K562 (cell line): ENCODE data around the gene SMCHD1. TPM values are rescaled to one million over a fixed set of nuclear protein-coding genes. Genes with fewer than 3 reads are reported as not detected.

Source experiments
- ATAC-seq: fragments of 200-7000 bp; cut with Tn5 transposase; 3 replicates; pipeline ENCODE4 v1.9.1; 2020; ENCODE audit warnings: moderate library complexity
- BruUV-seq: library from RNA; stranded (reverse); fragments of 400-500 nt; replicated peaks from 2 replicates; lab custom pipeline; 2021; lab: Mats Ljungman, UMichigan
- CTCF ChIA-PET: fragments of 300-600 bp; formaldehyde crosslinking; extraction: SDS; loops from one replicate; lab custom pipeline; 2021; ENCODE audit warnings: low intra/inter-chr PET ratio; lab: Yijun Ruan, JAX
- POLR2A ChIA-PET: fragments of 300-600, 350-650 bp; sonication (Branson Sonifier 250); formaldehyde crosslinking; extraction: SDS; loops from one replicate; lab custom pipeline; 2021; ENCODE audit warnings: antibody characterized with exemption, inconsistent platforms; lab: Yijun Ruan, JAX
- DNase-seq, 4 experiments: peaks; one replicate each; pipeline versions ENCODE4 v3.0.0 to v3.0.0-alpha.2; 2011 to 2018; ENCODE audit warnings: low spot score in 3 of 4, mixed read lengths in 3 of 4; ENCODE audit errors: extremely low read depth in 1 of 4
- FAIRE-seq: peaks from 2 replicates; lab custom pipeline; 2011; peaks lifted over from hg19 to GRCh38; lab: Jason Lieb, UNC
- H2AFZ ChIP-seq: 2 replicates; pipeline ENCODE4 v1.6.0; 2011; ENCODE audit warnings: low read depth, low read length, control low read depth, inconsistent platforms
- H3K27ac ChIP-seq: fragments of 200-600 bp; 3 replicates; pipeline ENCODE4 v1.8.0; 2011; ENCODE audit warnings: low read depth, mild to moderate bottlenecking, control low read depth, inconsistent platforms, low read length, moderate library complexity, mixed read lengths; ENCODE audit errors: extremely low read depth
- H3K27me3 ChIP-seq, 2 experiments: fragments of 300-600 bp in 1 of 2; 2 replicates in 1 of 2; 3 replicates in 1 of 2; pipeline versions ENCODE4 v1.6.0 to v1.8.0; 2011; ENCODE audit warnings: inconsistent platforms in 2 of 2, low read length in 2 of 2, mild to moderate bottlenecking in 1 of 2, mixed read lengths in 1 of 2, moderate library complexity in 1 of 2; ENCODE audit not compliant: control insufficient read depth in 2 of 2, insufficient read depth in 2 of 2
- H3K36me3 ChIP-seq: fragments of 300-600 bp; 3 replicates; pipeline ENCODE4 v1.8.0; 2011; ENCODE audit warnings: mild to moderate bottlenecking, low read length, inconsistent platforms; ENCODE audit not compliant: control insufficient read depth, insufficient read depth
- H3K4me1 ChIP-seq, 2 experiments: fragments of 200-600 bp in 1 of 2; replicated peaks in 1 of 2; 2 replicates in 1 of 2; 3 replicates in 1 of 2; pipeline versions ENCODE4 v1.5.1 to v1.8.0; 2011; ENCODE audit warnings: inconsistent platforms in 2 of 2, low read length in 2 of 2, mild to moderate bottlenecking in 1 of 2, mixed read lengths in 1 of 2, moderate library complexity in 1 of 2; ENCODE audit not compliant: control insufficient read depth in 2 of 2, insufficient read depth in 2 of 2
- H3K4me2 ChIP-seq: 2 replicates; pipeline ENCODE4 v1.6.1; 2011; ENCODE audit warnings: low read length, control low read depth, inconsistent platforms, mixed read lengths; ENCODE audit not compliant: insufficient read depth
- H3K4me3 ChIP-seq: fragments of 200-600 bp; sonication (generic), shearing (Covaris generic); 2 replicates; pipeline ENCODE4 v1.5.1; 2016; ENCODE audit warnings: control low read depth, inconsistent platforms
- H3K79me2 ChIP-seq: fragments of 200-600 bp; 3 replicates; pipeline ENCODE4 v1.8.0; 2011; ENCODE audit warnings: low read length, inconsistent platforms; ENCODE audit not compliant: control insufficient read depth, insufficient read depth
- H3K9ac ChIP-seq, 2 experiments: 2 replicates each; pipeline versions ENCODE4 v1.6.0 to v1.6.1; 2011; ENCODE audit warnings: low read depth in 2 of 2, low read length in 2 of 2, control low read depth in 1 of 2, inconsistent platforms in 1 of 2, mild to moderate bottlenecking in 1 of 2, mixed read lengths in 1 of 2; ENCODE audit not compliant: insufficient read depth in 1 of 2
- H3K9me1 ChIP-seq: one replicate; pipeline ENCODE4 v1.6.0; 2011; ENCODE audit warnings: inconsistent platforms, mild to moderate bottlenecking, low read length, moderate library complexity; ENCODE audit not compliant: control insufficient read depth, insufficient read depth
- H3K9me3 ChIP-seq: replicated peaks from 2 replicates; pipeline ENCODE4 v1.5.1; 2011; ENCODE audit warnings: low read depth, low read length, inconsistent platforms; ENCODE audit not compliant: control insufficient read depth, insufficient read depth
- H4K20me1 ChIP-seq: replicated peaks from 2 replicates; pipeline ENCODE4 v1.6.1; 2011; ENCODE audit warnings: low read length, inconsistent platforms, mixed read lengths; ENCODE audit not compliant: control insufficient read depth, insufficient read depth
- FOXJ2 ChIP-seq: fragments of 200-800 bp; sonication (Bioruptor generic); IDR thresholded peaks from 2 replicates; pipeline ENCODE4 v1.6.1; 2016; ENCODE audit warnings: missing genetic modification characterization, missing compliant biosample characterization
- RBBP5 ChIP-seq: fragments of 200-600 bp; sonication (generic); IDR thresholded peaks from 2 replicates; pipeline ENCODE4 v1.6.1; 2012; ENCODE audit warnings: borderline replicate concordance, mild to moderate bottlenecking, low read length, control low read depth, inconsistent platforms; ENCODE audit not compliant: insufficient read depth, poor library complexity, severe bottlenecking
- RBFOX2 ChIP-seq: fragments of 200-400 bp; formaldehyde crosslinking; IDR thresholded peaks from 2 replicates; pipeline ENCODE4 v1.6.1; 2017; ENCODE audit warnings: low read depth, mild to moderate bottlenecking, low read length, moderate library complexity
- RHOXF2B ChIP-seq: fragments of 250-450 bp; sonication (Bioruptor Pico); conservative IDR thresholded peaks from 2 replicates; pipeline ENCODE4 v1.5.1; 2021
- U2AF1 ChIP-seq: fragments of 200-400 bp; formaldehyde crosslinking; optimal IDR thresholded peaks from 2 replicates; pipeline ENCODE3; 2017; ENCODE audit warnings: mild to moderate bottlenecking, low read depth, low read length, moderate library complexity
- ZNF583 ChIP-seq: fragments of 250-450 bp; sonication (Bioruptor Pico); IDR thresholded peaks from 2 replicates; pipeline ENCODE4 v1.4.0; 2020
- WGBS: fragments of 100-300 bp; shearing (Covaris generic); methylation state at CpG from one replicate; pipeline ENCODE4 v1.1.6; 2016; ENCODE audit warnings: low coverage, mixed read lengths; ENCODE audit not compliant: insufficient coverage; ENCODE audit errors: missing lambda C conversion rate; 5-methylcytosine and 5-hydroxymethylcytosine counted together
- in situ Hi-C: fragments of 300-500 bp; cut with MboI; formaldehyde crosslinking; loops from 4 replicates; pipeline ENCODE4 v1.15.0; 2018; ENCODE audit warnings: inconsistent platforms, mixed read lengths
- intact Hi-C: fragments of 100-400 bp; cut with micrococcal nuclease; formaldehyde crosslinking; loops from 2 replicates; pipeline ENCODE4 v1.14.2; 2022
- polyA plus RNA-seq, 8 experiments: library from polyadenylated mRNA; depleted of rRNA in 4 of 8; stranded (reverse) in 5 of 8; unstranded in 3 of 8; fragments of >200 nt; fragmentation: Nextera tagmentation in 2 of 8; fragmentation: Illumina TruSeq in 1 of 8; extraction: Ambion mirVana in 2 of 8; extraction: Trizol in 1 of 8; gene quantifications; 2 replicates each; pipeline versions ENCODE4 v1.2.1 to v1.2.3, GENCODE V29; 2011 to 2014; ENCODE audit warnings: inconsistent platforms in 1 of 8, missing spikeins in 1 of 8
- total RNA-seq, 7 experiments: library from RNA; depleted of rRNA in 6 of 7; stranded (reverse); fragments of >200 nt in 6 of 7; fragmentation: Illumina TruSeq in 2 of 7; extraction: Trizol in 2 of 7; gene quantifications; 2 replicates each; pipeline versions ENCODE4 v1.2.1 to v1.2.3, GENCODE V29; 2011 to 2021; ENCODE audit warnings: low replicate concordance in 1 of 7
- TF ChIP-seq, protein P1 (sequence below): IDR thresholded peaks from 3 replicates; pipeline ENCODE4 v1.6.1; 2011; ENCODE audit warnings: borderline replicate concordance, mild to moderate bottlenecking, moderate library complexity; ENCODE audit not compliant: insufficient read length; ENCODE audit errors: extremely low read depth
- TF ChIP-seq, protein P2 (sequence below): IDR thresholded peaks from 2 replicates; pipeline ENCODE4 v1.6.1; 2016; ENCODE audit warnings: missing genetic modification characterization, missing compliant biosample characterization
- TF ChIP-seq, protein P3 (sequence below): fragments of 450-650 bp; formaldehyde crosslinking; IDR thresholded peaks from 2 replicates; pipeline ENCODE4 v1.4.0; 2022; ENCODE audit warnings: missing genetic modification characterization

SMCHD1 gene
- total and polyA plus RNA-seq, 9 of the 15 experiments (the other 6 are each of a cell fraction or from before 2014, with no cell fraction given): 6.3 to 144 (median 72.7) TPM

DNA sequence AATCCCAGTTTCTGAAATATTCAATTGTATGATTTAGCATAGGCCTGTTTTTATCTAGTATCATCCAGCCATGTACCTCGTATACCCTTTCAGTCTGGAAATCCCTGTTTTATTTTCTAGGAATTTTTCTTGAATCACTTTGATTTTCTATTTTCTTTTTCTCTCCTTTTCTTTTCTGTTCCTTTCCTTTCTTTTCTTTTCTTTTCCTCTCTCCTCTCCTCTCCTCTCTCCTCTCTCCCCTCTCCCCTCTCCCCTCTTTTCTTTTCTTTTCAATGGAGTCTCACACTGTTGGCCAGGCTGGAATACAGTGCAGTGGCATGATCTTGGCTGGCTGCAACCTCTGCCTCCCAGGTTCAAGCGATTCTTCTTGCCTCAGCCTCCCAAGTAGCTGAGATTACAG is 63.5 kb downstream of the SMCHD1 start:
- 92% methylated on average over 2 of the region's 2 CpGs for WGBS
- CTCF ChIA-PET: no interaction called here
- TF ChIP-seq ZNF583 (CRISPR knock-in tag): no peak
- no peak for TF ChIP-seq U2AF1
- TF ChIP-seq, protein P1, sequence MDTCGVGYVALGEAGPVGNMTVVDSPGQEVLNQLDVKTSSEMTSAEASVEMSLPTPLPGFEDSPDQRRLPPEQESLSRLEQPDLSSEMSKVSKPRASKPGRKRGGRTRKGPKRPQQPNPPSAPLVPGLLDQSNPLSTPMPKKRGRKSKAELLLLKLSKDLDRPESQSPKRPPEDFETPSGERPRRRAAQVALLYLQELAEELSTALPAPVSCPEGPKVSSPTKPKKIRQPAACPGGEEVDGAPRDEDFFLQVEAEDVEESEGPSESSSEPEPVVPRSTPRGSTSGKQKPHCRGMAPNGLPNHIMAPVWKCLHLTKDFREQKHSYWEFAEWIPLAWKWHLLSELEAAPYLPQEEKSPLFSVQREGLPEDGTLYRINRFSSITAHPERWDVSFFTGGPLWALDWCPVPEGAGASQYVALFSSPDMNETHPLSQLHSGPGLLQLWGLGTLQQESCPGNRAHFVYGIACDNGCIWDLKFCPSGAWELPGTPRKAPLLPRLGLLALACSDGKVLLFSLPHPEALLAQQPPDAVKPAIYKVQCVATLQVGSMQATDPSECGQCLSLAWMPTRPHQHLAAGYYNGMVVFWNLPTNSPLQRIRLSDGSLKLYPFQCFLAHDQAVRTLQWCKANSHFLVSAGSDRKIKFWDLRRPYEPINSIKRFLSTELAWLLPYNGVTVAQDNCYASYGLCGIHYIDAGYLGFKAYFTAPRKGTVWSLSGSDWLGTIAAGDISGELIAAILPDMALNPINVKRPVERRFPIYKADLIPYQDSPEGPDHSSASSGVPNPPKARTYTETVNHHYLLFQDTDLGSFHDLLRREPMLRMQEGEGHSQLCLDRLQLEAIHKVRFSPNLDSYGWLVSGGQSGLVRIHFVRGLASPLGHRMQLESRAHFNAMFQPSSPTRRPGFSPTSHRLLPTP: no peak
- no peak for TF ChIP-seq FOXJ2 (tag)
- TF ChIP-seq, protein P2, sequence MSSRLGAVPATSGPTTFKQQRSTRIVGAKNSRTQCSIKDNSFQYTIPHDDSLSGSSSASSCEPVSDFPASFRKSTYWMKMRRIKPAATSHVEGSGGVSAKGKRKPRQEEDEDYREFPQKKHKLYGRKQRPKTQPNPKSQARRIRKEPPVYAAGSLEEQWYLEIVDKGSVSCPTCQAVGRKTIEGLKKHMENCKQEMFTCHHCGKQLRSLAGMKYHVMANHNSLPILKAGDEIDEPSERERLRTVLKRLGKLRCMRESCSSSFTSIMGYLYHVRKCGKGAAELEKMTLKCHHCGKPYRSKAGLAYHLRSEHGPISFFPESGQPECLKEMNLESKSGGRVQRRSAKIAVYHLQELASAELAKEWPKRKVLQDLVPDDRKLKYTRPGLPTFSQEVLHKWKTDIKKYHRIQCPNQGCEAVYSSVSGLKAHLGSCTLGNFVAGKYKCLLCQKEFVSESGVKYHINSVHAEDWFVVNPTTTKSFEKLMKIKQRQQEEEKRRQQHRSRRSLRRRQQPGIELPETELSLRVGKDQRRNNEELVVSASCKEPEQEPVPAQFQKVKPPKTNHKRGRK (tag): peak; percentile 77
- TF ChIP-seq, protein P3, sequence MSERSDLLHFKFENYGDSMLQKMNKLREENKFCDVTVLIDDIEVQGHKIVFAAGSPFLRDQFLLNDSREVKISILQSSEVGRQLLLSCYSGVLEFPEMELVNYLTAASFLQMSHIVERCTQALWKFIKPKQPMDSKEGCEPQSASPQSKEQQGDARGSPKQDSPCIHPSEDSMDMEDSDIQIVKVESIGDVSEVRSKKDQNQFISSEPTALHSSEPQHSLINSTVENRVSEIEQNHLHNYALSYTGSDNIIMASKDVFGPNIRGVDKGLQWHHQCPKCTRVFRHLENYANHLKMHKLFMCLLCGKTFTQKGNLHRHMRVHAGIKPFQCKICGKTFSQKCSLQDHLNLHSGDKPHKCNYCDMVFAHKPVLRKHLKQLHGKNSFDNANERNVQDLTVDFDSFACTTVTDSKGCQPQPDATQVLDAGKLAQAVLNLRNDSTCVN (CRISPR knock-in tag): 0 out of 2 replicates have a peak, but pooled peaks have one; percentile 13
- TF ChIP-seq RHOXF2B (CRISPR knock-in tag): no peak
- no peak for TF ChIP-seq RBFOX2
- TF ChIP-seq RBBP5: no peak
- TF ChIP-seq, all 486 proteins: peak for 2
- FAIRE-seq: peak; percentile 19
- H2AFZ ChIP-seq: no peak overlapping the region
- H3K27ac ChIP-seq: no peak overlapping the region
- H3K27me3 ChIP-seq: no peaks in the 10 kb centered on the region
- H3K9ac ChIP-seq: no peak overlapping the region
- H3K79me2 ChIP-seq: peaks cover 33% of the 10 kb centered on the region
- peaks cover 91% of the 10 kb centered on the region for H3K36me3 ChIP-seq
- no peak overlapping the region for H3K4me3 ChIP-seq
- no peaks in the 10 kb centered on the region for H3K9me1 ChIP-seq
- H3K9me3 ChIP-seq: no peaks in the 10 kb centered on the region
- DNase-seq: no peak
- no TSS peak for BruUV-seq
- no peaks in the 10 kb centered on the region for H3K4me1 ChIP-seq
- intact Hi-C loops (no loop called here), in situ Hi-C loops (no loop called here)
- POLR2A ChIA-PET: interaction anchor here (0.7 to 1.5 kb wide), 3 partner anchors 11 to 18 kb away, joined by 3 read pairs; no protein-coding TSS in a partner anchor
- H3K4me2 ChIP-seq: no peak overlapping the region
- no peaks in the 10 kb centered on the region for H4K20me1 ChIP-seq
- ATAC-seq: no peak
